ENCODE results near the gene APPL2. TPM values are rescaled to one million over a fixed set of nuclear protein-coding genes. Genes with fewer than 3 reads are reported as not detected.

The APPL2 gene
- total and polyA plus RNA-seq, 12 donors = 15.9 to 122 (median 53.2) TPM

- TF ChIP-seq POLR2A (IDR thresholded peaks at IDR 0.05) = no peak
- TF ChIP-seq, protein P1, sequence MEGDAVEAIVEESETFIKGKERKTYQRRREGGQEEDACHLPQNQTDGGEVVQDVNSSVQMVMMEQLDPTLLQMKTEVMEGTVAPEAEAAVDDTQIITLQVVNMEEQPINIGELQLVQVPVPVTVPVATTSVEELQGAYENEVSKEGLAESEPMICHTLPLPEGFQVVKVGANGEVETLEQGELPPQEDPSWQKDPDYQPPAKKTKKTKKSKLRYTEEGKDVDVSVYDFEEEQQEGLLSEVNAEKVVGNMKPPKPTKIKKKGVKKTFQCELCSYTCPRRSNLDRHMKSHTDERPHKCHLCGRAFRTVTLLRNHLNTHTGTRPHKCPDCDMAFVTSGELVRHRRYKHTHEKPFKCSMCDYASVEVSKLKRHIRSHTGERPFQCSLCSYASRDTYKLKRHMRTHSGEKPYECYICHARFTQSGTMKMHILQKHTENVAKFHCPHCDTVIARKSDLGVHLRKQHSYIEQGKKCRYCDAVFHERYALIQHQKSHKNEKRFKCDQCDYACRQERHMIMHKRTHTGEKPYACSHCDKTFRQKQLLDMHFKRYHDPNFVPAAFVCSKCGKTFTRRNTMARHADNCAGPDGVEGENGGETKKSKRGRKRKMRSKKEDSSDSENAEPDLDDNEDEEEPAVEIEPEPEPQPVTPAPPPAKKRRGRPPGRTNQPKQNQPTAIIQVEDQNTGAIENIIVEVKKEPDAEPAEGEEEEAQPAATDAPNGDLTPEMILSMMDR (IDR thresholded peaks at IDR 0.05) = no peak
- Histone ChIP-seq H3K27ac (peak overlapping the region in 1 of 5 donors; percentile 92), H3K4me1 (replicated peaks in 1 of 2) (peaks cover 4 to 15% of the 10 kb centered on the region in 2 donors), H3K27me3 (no peaks in the 10 kb centered on the region), H3K9me3 (replicated peaks in 1 of 3) (no peaks in the 10 kb centered on the region), H3K4me3 (no peak overlapping the region), H3K36me3 (replicated peaks in 1 of 2) (peaks cover 0 to 79% of the 10 kb centered on the region in 2 donors)
- intact Hi-C loops (cut with DNase I) = no loop called here
- no peak for DNase-seq
- WGBS, 4 donors = 92 to 97% (median 94%) methylated on average over 15 to 16 of the region's 16 CpGs
Observed at GRCh38 chr12:105206686-105207374, 29.1 kb downstream of the APPL2 start.

DNA sequence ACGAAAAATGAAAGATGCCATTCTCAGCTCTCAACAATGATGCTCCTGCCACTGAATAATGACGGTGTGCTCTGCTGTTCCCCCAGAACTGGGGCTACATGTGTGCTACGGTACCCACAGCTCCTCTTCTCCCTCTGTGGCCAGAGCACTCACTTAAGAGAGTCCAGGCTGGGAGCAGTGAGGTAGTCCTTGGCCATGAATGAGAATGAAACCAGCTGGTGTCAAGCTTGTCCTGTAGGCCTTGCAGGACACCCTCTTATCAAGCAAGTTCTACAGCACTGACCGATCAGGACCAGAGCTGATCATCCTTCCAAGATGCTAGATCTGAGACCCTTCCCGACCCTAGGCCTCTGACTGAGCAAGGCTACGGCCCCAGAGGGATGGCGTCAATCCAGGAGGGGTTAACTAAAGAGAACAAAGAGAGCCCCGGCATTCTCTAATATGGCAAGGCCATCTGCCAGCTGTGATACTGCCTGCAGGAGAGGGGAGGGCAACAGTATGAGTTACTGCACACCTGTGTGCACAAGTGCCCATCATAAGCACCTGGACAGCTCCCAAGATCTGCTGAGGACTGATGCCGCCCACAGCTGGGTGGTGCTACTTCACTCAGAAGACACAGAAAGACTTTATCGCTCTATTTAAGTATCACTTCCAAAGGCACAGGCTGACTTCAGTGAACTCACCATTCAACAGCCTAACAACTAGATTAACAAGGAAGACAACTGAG lies 30.5 kb downstream of the APPL2 start:
- H3K27me3 ChIP-seq = no peaks in the 10 kb centered on the region
- no peak overlapping the region for H3K4me3 ChIP-seq
- WGBS, 4 donors = 66 to 79% (median 75%) methylated on average over 7 to 10 of the region's 10 CpGs
- H3K36me3 ChIP-seq (replicated peaks in 1 of 2) = peaks cover 0 to 69% of the 10 kb centered on the region in 2 donors
- H3K4me1 ChIP-seq (replicated peaks in 1 of 2) = peaks cover 4 to 25% of the 10 kb centered on the region in 2 donors
- H3K9me3 ChIP-seq (replicated peaks in 1 of 3) = no peaks in the 10 kb centered on the region
- TF ChIP-seq, protein P1 (IDR thresholded peaks at IDR 0.05) = no peak
- no peak for TF ChIP-seq POLR2A (IDR thresholded peaks at IDR 0.05)
- intact Hi-C loops (cut with DNase I) = no loop called here
- no peak for DNase-seq
- peak overlapping the region; percentile 33 to 92 (median 79) for H3K27ac ChIP-seq

GRCh38 chr12:105204916-105205315 lies 31.1 kb downstream of the APPL2 start:
- Histone ChIP-seq H3K9me3 (replicated peaks in 1 of 3) (no peaks in the 10 kb centered on the region), H3K4me3 (no peak overlapping the region), H3K4me1 (replicated peaks in 1 of 2) (peaks cover 4 to 25% of the 10 kb centered on the region in 2 donors), H3K27me3 (no peaks in the 10 kb centered on the region), H3K36me3 (replicated peaks in 1 of 2) (peaks cover 0 to 68% of the 10 kb centered on the region in 2 donors), H3K27ac (peak overlapping the region; percentile 59 to 92 (median 79))
- WGBS, 4 donors = 41 to 53% (median 49%) methylated on average over 6 of the region's 6 CpGs
- intact Hi-C loops (cut with DNase I) = no loop called here
- peak; percentile 84 to 95 (median 92) for DNase-seq
- TF ChIP-seq POLR2A (IDR thresholded peaks at IDR 0.05) = peak in 1 of 2 donors; percentile 76
- TF ChIP-seq, protein P1 (IDR thresholded peaks at IDR 0.05) = no peak

DNA sequence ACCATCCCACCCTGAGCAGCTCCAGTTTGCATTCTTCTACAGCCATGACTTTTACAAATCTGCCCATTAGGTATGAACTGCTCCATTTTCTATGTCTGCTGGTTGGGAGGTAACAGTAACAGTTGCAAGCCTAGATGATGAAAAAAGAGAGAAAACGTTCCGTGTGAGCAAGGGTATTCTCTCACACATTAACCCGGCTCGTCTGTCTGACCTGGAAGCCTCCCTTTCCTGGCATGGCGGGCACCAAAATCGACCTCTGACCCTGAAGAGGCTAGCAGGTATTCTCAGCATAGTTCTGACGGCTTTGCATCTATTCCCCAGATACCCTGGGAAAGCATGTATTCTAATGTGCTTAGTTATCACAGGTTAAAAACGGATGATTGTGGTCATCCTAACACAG lies 31.8 kb downstream of the APPL2 start:
- no peaks in the 10 kb centered on the region for H3K27me3 ChIP-seq
- TF ChIP-seq, protein P1 (IDR thresholded peaks at IDR 0.05) = no peak
- TF ChIP-seq POLR2A (IDR thresholded peaks at IDR 0.05) = no peak
- WGBS, 4 donors = 84 to 92% (median 91%) methylated on average over 8 of the region's 8 CpGs
- no peaks in the 10 kb centered on the region for H3K9me3 ChIP-seq (replicated peaks in 1 of 3)
- peak overlapping the region in 4 of 5 donors; percentile 59 to 92 (median 84) for H3K27ac ChIP-seq
- no peak overlapping the region for H3K4me3 ChIP-seq
- H3K4me1 ChIP-seq (replicated peaks in 1 of 2) = peaks cover 4 to 30% of the 10 kb centered on the region in 2 donors
- intact Hi-C loops (cut with DNase I) = no loop called here
- H3K36me3 ChIP-seq (replicated peaks in 1 of 2) = peaks cover 0 to 61% of the 10 kb centered on the region in 2 donors
- no peak for DNase-seq
